Measurements from ENCODE around the gene COMMD1.

GRCh38 chr2:62040926-62041325 is 135.5 kb downstream of the COMMD1 start:
- no peak for TF ChIP-seq CTCF (IDR thresholded peaks at IDR 0.05; ENCODE audit: insufficient read depth, low read length, poor library complexity, severe bottlenecking)
- no peak for TF ChIP-seq EZH2phosphoT487 (conservative IDR thresholded peaks at IDR 0.05; ENCODE audit: low read length)

Measured in SU-DHL-6 (cell line).